OCI-LY3 (cell line): ENCODE data around the gene PSAPL1.

ENCODE experiments used
- CTCF ChIP-seq: fragments of 200-600, 300-600 bp; sonication (generic); IDR thresholded peaks from 2 replicates; pipeline ENCODE4 v1.5.1; 2014; ENCODE audit warnings: antibody characterized with exemption, low read length, low read depth
- EZH2phosphoT487 ChIP-seq: fragments of 200-600 bp; shearing (Covaris generic); IDR thresholded peaks from 2 replicates; pipeline ENCODE4 v1.6.1; 2018; ENCODE audit warnings: antibody characterized with exemption, mixed run types, low read depth

GRCh38 chr4:7425591-7426468 is 8.9 kb downstream of the PSAPL1 start:
- TF ChIP-seq CTCF = no peak
- TF ChIP-seq EZH2phosphoT487 = no peak
